ENCODE measurements around the gene AKNA.
"Not testable (repeated sequence)": the region's sequence is repeated elsewhere in the genome, so short reads cannot be mapped to it uniquely, and the experiment has no call there.

The AKNA gene

GRCh38 chr9:114331229-114332195, 56.3 kb downstream of the AKNA start:
- 91 to 93% methylated on average over 15 of the region's 19 CpGs for WGBS, 2 experiments
- not testable (repeated sequence) for H3K4me1 ChIP-seq (ENCODE audit: control insufficient read depth, insufficient read depth, low read length); H3K4me3 ChIP-seq (ENCODE audit: insufficient read depth, low read depth, low read length); H3K27ac ChIP-seq (ENCODE audit: insufficient read depth, low read depth, low read length, poor library complexity, severe bottlenecking); H3K27me3 ChIP-seq (ENCODE audit: control insufficient read depth, insufficient read depth, low read length, poor library complexity, severe bottlenecking); H3K9me3 ChIP-seq (ENCODE audit: control insufficient read depth, low read length); H3K36me3 ChIP-seq (ENCODE audit: control insufficient read depth, insufficient read depth, low read length)

- H3K4me3 ChIP-seq (ENCODE audit: insufficient read depth, low read depth, low read length) = no peak overlapping the region
- no peaks in the 10 kb centered on the region for H3K36me3 ChIP-seq (ENCODE audit: control insufficient read depth, insufficient read depth, low read length)
- H3K27ac ChIP-seq (ENCODE audit: insufficient read depth, low read depth, low read length, poor library complexity, severe bottlenecking) = no peak overlapping the region
- H3K27me3 ChIP-seq (ENCODE audit: control insufficient read depth, insufficient read depth, low read length, poor library complexity, severe bottlenecking) = no peaks in the 10 kb centered on the region
- H3K9me3 ChIP-seq (ENCODE audit: control insufficient read depth, low read length) = no peaks in the 10 kb centered on the region
- 90 to 92% methylated on average over 9 to 10 of the region's 10 CpGs for WGBS, 2 experiments
- no peaks in the 10 kb centered on the region for H3K4me1 ChIP-seq (ENCODE audit: control insufficient read depth, insufficient read depth, low read length)
Observed at GRCh38 chr9:114330636-114331035, 57.1 kb downstream of the AKNA start.

DNA sequence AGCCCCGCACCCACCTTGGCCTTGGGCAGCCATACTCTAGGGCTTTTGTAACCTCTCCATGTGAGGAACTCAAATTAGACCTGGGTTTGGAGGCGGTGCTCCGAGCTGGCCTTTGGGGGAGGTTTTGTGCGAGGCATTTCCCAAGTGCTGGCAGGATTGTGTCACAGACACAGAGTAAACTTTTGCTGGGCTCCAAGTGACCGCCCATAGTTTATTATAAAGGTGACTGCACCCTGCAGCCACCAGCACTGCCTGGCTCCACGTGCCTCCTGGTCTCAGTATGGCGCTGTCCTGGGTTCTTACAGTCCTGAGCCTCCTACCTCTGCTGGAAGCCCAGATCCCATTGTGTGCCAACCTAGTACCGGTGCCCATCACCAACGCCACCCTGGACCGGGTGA, 58.2 kb downstream of the AKNA start, which contains the start of gene ORM2:
Gene ORM2, plus strand, starts transcription at position 245 of the 398 bp plus-strand sequence. Its CDS starts 36 bp downstream, at position 281.
- not testable (repeated sequence) for H3K4me3 ChIP-seq (ENCODE audit: insufficient read depth, low read depth, low read length); H3K36me3 ChIP-seq (ENCODE audit: control insufficient read depth, insufficient read depth, low read length); H3K9me3 ChIP-seq (ENCODE audit: control insufficient read depth, low read length); H3K27me3 ChIP-seq (ENCODE audit: control insufficient read depth, insufficient read depth, low read length, poor library complexity, severe bottlenecking); H3K27ac ChIP-seq (ENCODE audit: insufficient read depth, low read depth, low read length, poor library complexity, severe bottlenecking); H3K4me1 ChIP-seq (ENCODE audit: control insufficient read depth, insufficient read depth, low read length)
- WGBS, 2 experiments = 100% methylated on average over 2 of the region's 10 CpGs; no CpG with 5 or more reads in 1 of the 2 experiments

GRCh38 chr9:114328937-114329624, 58.7 kb downstream of the AKNA start:
- not testable (repeated sequence) for H3K9me3 ChIP-seq (ENCODE audit: control insufficient read depth, low read length); H3K36me3 ChIP-seq (ENCODE audit: control insufficient read depth, insufficient read depth, low read length); H3K4me3 ChIP-seq (ENCODE audit: insufficient read depth, low read depth, low read length); H3K4me1 ChIP-seq (ENCODE audit: control insufficient read depth, insufficient read depth, low read length); H3K27ac ChIP-seq (ENCODE audit: insufficient read depth, low read depth, low read length, poor library complexity, severe bottlenecking); H3K27me3 ChIP-seq (ENCODE audit: control insufficient read depth, insufficient read depth, low read length, poor library complexity, severe bottlenecking)
- 94% methylated on average over 5 to 10 of the region's 12 CpGs for WGBS, 2 experiments

DNA sequence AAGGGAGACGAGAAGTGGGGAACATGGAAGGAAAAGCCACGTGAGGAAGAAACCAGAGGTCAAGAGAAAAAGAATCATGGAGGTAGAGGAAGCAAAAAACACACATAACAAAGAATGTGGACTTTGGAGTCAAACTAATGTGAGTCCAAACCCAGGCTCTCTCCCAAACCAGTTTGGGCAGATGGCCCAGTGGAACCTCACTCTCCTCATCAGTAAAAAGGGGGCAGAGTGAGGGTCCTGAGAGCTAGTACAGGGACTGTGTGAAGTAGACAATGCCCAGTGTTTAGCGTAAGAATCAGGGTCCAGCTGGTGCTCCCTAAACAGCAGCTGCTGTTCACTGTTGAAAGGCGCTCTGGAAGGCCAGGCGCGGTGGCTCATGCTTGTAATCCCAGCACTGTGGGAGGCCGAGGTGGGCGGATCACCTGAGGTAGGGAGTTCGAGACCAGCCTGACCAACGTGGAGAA, 59.4 kb downstream of the AKNA start:
- 89% methylated on average over 10 of the region's 10 CpGs for WGBS, 2 experiments
- not testable (repeated sequence) for H3K27me3 ChIP-seq (ENCODE audit: control insufficient read depth, insufficient read depth, low read length, poor library complexity, severe bottlenecking); H3K4me3 ChIP-seq (ENCODE audit: insufficient read depth, low read depth, low read length); H3K4me1 ChIP-seq (ENCODE audit: control insufficient read depth, insufficient read depth, low read length); H3K9me3 ChIP-seq (ENCODE audit: control insufficient read depth, low read length); H3K36me3 ChIP-seq (ENCODE audit: control insufficient read depth, insufficient read depth, low read length); H3K27ac ChIP-seq (ENCODE audit: insufficient read depth, low read depth, low read length, poor library complexity, severe bottlenecking)

GRCh38 chr9:114327749-114328148, 60.0 kb downstream of the AKNA start:
- WGBS, 2 experiments = 95% methylated on average over 8 of the region's 8 CpGs
- Histone ChIP-seq H3K4me1 (ENCODE audit: control insufficient read depth, insufficient read depth, low read length) (no peaks in the 10 kb centered on the region), H3K27ac (ENCODE audit: insufficient read depth, low read depth, low read length, poor library complexity, severe bottlenecking) (no peak overlapping the region), H3K36me3 (ENCODE audit: control insufficient read depth, insufficient read depth, low read length) (no peaks in the 10 kb centered on the region), H3K9me3 (ENCODE audit: control insufficient read depth, low read length) (no peaks in the 10 kb centered on the region), H3K4me3 (ENCODE audit: insufficient read depth, low read depth, low read length) (no peak overlapping the region), H3K27me3 (ENCODE audit: control insufficient read depth, insufficient read depth, low read length, poor library complexity, severe bottlenecking) (no peaks in the 10 kb centered on the region)

GRCh38 chr9:114325684-114326254, 62.0 kb downstream of the AKNA start:
- not testable (repeated sequence) for H3K27ac ChIP-seq (ENCODE audit: insufficient read depth, low read depth, low read length, poor library complexity, severe bottlenecking); H3K4me3 ChIP-seq (ENCODE audit: insufficient read depth, low read depth, low read length); H3K36me3 ChIP-seq (ENCODE audit: control insufficient read depth, insufficient read depth, low read length); H3K4me1 ChIP-seq (ENCODE audit: control insufficient read depth, insufficient read depth, low read length); H3K27me3 ChIP-seq (ENCODE audit: control insufficient read depth, insufficient read depth, low read length, poor library complexity, severe bottlenecking); H3K9me3 ChIP-seq (ENCODE audit: control insufficient read depth, low read length)
- WGBS, 2 experiments = 90 to 95% methylated on average over 2 to 3 of the region's 3 CpGs

GRCh38 chr9:114324965-114325364, 62.8 kb downstream of the AKNA start:
- not testable (repeated sequence) for H3K9me3 ChIP-seq (ENCODE audit: control insufficient read depth, low read length); H3K4me1 ChIP-seq (ENCODE audit: control insufficient read depth, insufficient read depth, low read length); H3K27me3 ChIP-seq (ENCODE audit: control insufficient read depth, insufficient read depth, low read length, poor library complexity, severe bottlenecking); H3K4me3 ChIP-seq (ENCODE audit: insufficient read depth, low read depth, low read length); H3K36me3 ChIP-seq (ENCODE audit: control insufficient read depth, insufficient read depth, low read length); H3K27ac ChIP-seq (ENCODE audit: insufficient read depth, low read depth, low read length, poor library complexity, severe bottlenecking)
- WGBS, 2 experiments = 86 to 88% methylated on average over 7 of the region's 9 CpGs

DNA sequence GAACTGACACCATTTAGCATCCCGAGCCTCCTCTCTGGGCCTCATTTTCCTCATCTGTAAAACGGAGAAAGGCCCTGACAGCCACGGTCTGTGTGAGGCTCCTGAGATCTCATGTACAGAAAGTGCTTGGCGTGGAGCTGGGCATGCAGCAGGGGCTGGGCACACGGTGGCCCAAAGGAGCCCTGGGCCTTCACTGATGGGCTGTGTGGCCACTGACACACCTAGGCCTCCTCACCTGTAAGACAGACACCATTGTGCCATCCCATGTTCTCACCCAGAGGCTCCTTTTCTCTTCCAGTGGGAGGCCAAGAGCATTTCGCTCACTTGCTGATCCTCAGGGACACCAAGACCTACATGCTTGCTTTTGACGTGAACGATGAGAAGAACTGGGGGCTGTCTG, 63.3 kb downstream of the AKNA start:
- Histone ChIP-seq H3K9me3 (ENCODE audit: control insufficient read depth, low read length) (no peaks in the 10 kb centered on the region), H3K4me1 (ENCODE audit: control insufficient read depth, insufficient read depth, low read length) (no peaks in the 10 kb centered on the region), H3K27ac (ENCODE audit: insufficient read depth, low read depth, low read length, poor library complexity, severe bottlenecking) (no peak overlapping the region), H3K4me3 (ENCODE audit: insufficient read depth, low read depth, low read length) (no peak overlapping the region), H3K27me3 (ENCODE audit: control insufficient read depth, insufficient read depth, low read length, poor library complexity, severe bottlenecking) (no peaks in the 10 kb centered on the region), H3K36me3 (ENCODE audit: control insufficient read depth, insufficient read depth, low read length) (no peaks in the 10 kb centered on the region)
- 90 to 92% methylated on average over 8 of the region's 8 CpGs for WGBS, 2 experiments

DNA sequence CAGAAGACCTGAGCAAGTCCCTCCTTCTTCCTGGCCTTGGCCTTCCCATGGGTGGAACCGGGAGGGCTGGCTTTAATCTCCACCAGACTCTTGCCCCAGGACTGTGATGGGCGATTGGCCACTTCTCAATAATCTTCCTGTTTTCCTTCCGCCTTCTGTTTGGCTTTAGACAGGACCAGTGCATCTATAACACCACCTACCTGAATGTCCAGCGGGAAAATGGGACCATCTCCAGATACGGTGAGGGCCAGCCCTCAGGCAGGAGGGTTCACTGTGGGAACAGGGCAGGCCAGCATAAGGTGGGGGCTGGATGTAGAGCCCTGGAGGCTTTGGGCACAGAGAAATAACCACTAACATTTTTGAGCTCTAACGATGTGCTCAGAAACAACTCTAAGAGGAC, 63.9 kb downstream of the AKNA start:
- WGBS, 2 experiments = 91 to 93% methylated on average over 6 of the region's 6 CpGs
- H3K9me3 ChIP-seq (ENCODE audit: control insufficient read depth, low read length); H3K4me1 ChIP-seq (ENCODE audit: control insufficient read depth, insufficient read depth, low read length); H3K36me3 ChIP-seq (ENCODE audit: control insufficient read depth, insufficient read depth, low read length); H3K27ac ChIP-seq (ENCODE audit: insufficient read depth, low read depth, low read length, poor library complexity, severe bottlenecking); H3K4me3 ChIP-seq (ENCODE audit: insufficient read depth, low read depth, low read length); H3K27me3 ChIP-seq (ENCODE audit: control insufficient read depth, insufficient read depth, low read length, poor library complexity, severe bottlenecking): not testable (repeated sequence)

Measured in ectodermal cell (in vitro differentiated cells).